Measurements from ENCODE around the gene C1RL.

- no peak for TF ChIP-seq CTCF (IDR thresholded peaks at IDR 0.05)
- peak in 1 of 4 donors; percentile 75 for TF ChIP-seq POLR2A (IDR thresholded peaks at IDR 0.05)
- TF ChIP-seq POLR2AphosphoS5 (IDR thresholded peaks at IDR 0.05): peak in 1 of 2 donors; percentile 31
- TF ChIP-seq EP300 (IDR thresholded peaks at IDR 0.05): peak in 1 of 4 donors; percentile 27
Observed at GRCh38 chr12:7155471-7156034, 46.5 kb upstream of the C1RL start.
